Measurements from ENCODE around the gene ATXN1.

- TF ChIP-seq SUZ12 (IDR thresholded peaks at IDR 0.05) (no peak), FOXA1 (IDR thresholded peaks at IDR 0.05) (no peak), HDGF (IDR thresholded peaks at IDR 0.05; ENCODE audit: borderline replicate concordance) (no peak), FOXM1 (IDR thresholded peaks at IDR 0.05; ENCODE audit: borderline replicate concordance) (no peak), BHLHE40 (IDR thresholded peaks at IDR 0.05; ENCODE audit: borderline replicate concordance) (no peak), SP1 (IDR thresholded peaks at IDR 0.05) (no peak), ARNT (IDR thresholded peaks at IDR 0.05) (no peak), TARDBP (IDR thresholded peaks at IDR 0.05) (no peak), FOXK2 (IDR thresholded peaks at IDR 0.05) (no peak), NFRKB (IDR thresholded peaks at IDR 0.05) (no peak), CTBP1 (IDR thresholded peaks at IDR 0.05; ENCODE audit: borderline replicate concordance) (no peak)
Measured at GRCh38 chr6:16741112-16742016, 19.9 kb downstream of the ATXN1 start.

Measured in HEK293T (cell line).